K562 (cell line): Measurements from ENCODE around the gene TMEM129. TPM values are rescaled to one million over a fixed set of nuclear protein-coding genes. Genes with fewer than 3 reads are reported as not detected.
A peak's percentile ranks its signal among the peaks of the same experiment; 100 is the strongest.

Source experiments
- ATAC-seq: fragments of 200-7000 bp; cut with Tn5 transposase; 3 replicates; pipeline ENCODE4 v1.9.1; 2020; ENCODE audit warnings: moderate library complexity
- BruUV-seq: library from RNA; stranded (reverse); fragments of 400-500 nt; replicated peaks from 2 replicates; lab custom pipeline; 2021; lab: Mats Ljungman, UMichigan
- CTCF ChIA-PET: fragments of 300-600 bp; formaldehyde crosslinking; extraction: SDS; loops from one replicate; lab custom pipeline; 2021; ENCODE audit warnings: low intra/inter-chr PET ratio; lab: Yijun Ruan, JAX
- POLR2A ChIA-PET: fragments of 300-600, 350-650 bp; sonication (Branson Sonifier 250); formaldehyde crosslinking; extraction: SDS; loops from one replicate; lab custom pipeline; 2021; ENCODE audit warnings: antibody characterized with exemption, inconsistent platforms; lab: Yijun Ruan, JAX
- DNase-seq, 4 experiments: peaks; one replicate each; pipeline versions ENCODE4 v3.0.0 to v3.0.0-alpha.2; 2011 to 2018; ENCODE audit warnings: low spot score in 3 of 4, mixed read lengths in 3 of 4; ENCODE audit errors: extremely low read depth in 1 of 4
- FAIRE-seq: peaks from 2 replicates; lab custom pipeline; 2011; peaks lifted over from hg19 to GRCh38; lab: Jason Lieb, UNC
- H2AFZ ChIP-seq: 2 replicates; pipeline ENCODE4 v1.6.0; 2011; ENCODE audit warnings: low read depth, low read length, control low read depth, inconsistent platforms
- H3K27ac ChIP-seq: fragments of 200-600 bp; 3 replicates; pipeline ENCODE4 v1.8.0; 2011; ENCODE audit warnings: low read depth, mild to moderate bottlenecking, control low read depth, inconsistent platforms, low read length, moderate library complexity, mixed read lengths; ENCODE audit errors: extremely low read depth
- H3K27me3 ChIP-seq, 2 experiments: fragments of 300-600 bp in 1 of 2; 2 replicates in 1 of 2; 3 replicates in 1 of 2; pipeline versions ENCODE4 v1.6.0 to v1.8.0; 2011; ENCODE audit warnings: inconsistent platforms in 2 of 2, low read length in 2 of 2, mild to moderate bottlenecking in 1 of 2, mixed read lengths in 1 of 2, moderate library complexity in 1 of 2; ENCODE audit not compliant: control insufficient read depth in 2 of 2, insufficient read depth in 2 of 2
- H3K36me3 ChIP-seq: fragments of 300-600 bp; 3 replicates; pipeline ENCODE4 v1.8.0; 2011; ENCODE audit warnings: mild to moderate bottlenecking, low read length, inconsistent platforms; ENCODE audit not compliant: control insufficient read depth, insufficient read depth
- H3K4me1 ChIP-seq, 2 experiments: fragments of 200-600 bp in 1 of 2; replicated peaks in 1 of 2; 2 replicates in 1 of 2; 3 replicates in 1 of 2; pipeline versions ENCODE4 v1.5.1 to v1.8.0; 2011; ENCODE audit warnings: inconsistent platforms in 2 of 2, low read length in 2 of 2, mild to moderate bottlenecking in 1 of 2, mixed read lengths in 1 of 2, moderate library complexity in 1 of 2; ENCODE audit not compliant: control insufficient read depth in 2 of 2, insufficient read depth in 2 of 2
- H3K4me2 ChIP-seq: 2 replicates; pipeline ENCODE4 v1.6.1; 2011; ENCODE audit warnings: low read length, control low read depth, inconsistent platforms, mixed read lengths; ENCODE audit not compliant: insufficient read depth
- H3K4me3 ChIP-seq: fragments of 200-600 bp; sonication (generic), shearing (Covaris generic); 2 replicates; pipeline ENCODE4 v1.5.1; 2016; ENCODE audit warnings: control low read depth, inconsistent platforms
- H3K79me2 ChIP-seq: fragments of 200-600 bp; 3 replicates; pipeline ENCODE4 v1.8.0; 2011; ENCODE audit warnings: low read length, inconsistent platforms; ENCODE audit not compliant: control insufficient read depth, insufficient read depth
- H3K9ac ChIP-seq, 2 experiments: 2 replicates each; pipeline versions ENCODE4 v1.6.0 to v1.6.1; 2011; ENCODE audit warnings: low read depth in 2 of 2, low read length in 2 of 2, control low read depth in 1 of 2, inconsistent platforms in 1 of 2, mild to moderate bottlenecking in 1 of 2, mixed read lengths in 1 of 2; ENCODE audit not compliant: insufficient read depth in 1 of 2
- H3K9me1 ChIP-seq: one replicate; pipeline ENCODE4 v1.6.0; 2011; ENCODE audit warnings: inconsistent platforms, mild to moderate bottlenecking, low read length, moderate library complexity; ENCODE audit not compliant: control insufficient read depth, insufficient read depth
- H3K9me3 ChIP-seq: replicated peaks from 2 replicates; pipeline ENCODE4 v1.5.1; 2011; ENCODE audit warnings: low read depth, low read length, inconsistent platforms; ENCODE audit not compliant: control insufficient read depth, insufficient read depth
- H4K20me1 ChIP-seq: replicated peaks from 2 replicates; pipeline ENCODE4 v1.6.1; 2011; ENCODE audit warnings: low read length, inconsistent platforms, mixed read lengths; ENCODE audit not compliant: control insufficient read depth, insufficient read depth
- BHLHE40 ChIP-seq: IDR thresholded peaks from 2 replicates; pipeline ENCODE4 v1.6.1; 2011; ENCODE audit warnings: low read length, improper control_type of control experiment
- E2F6 ChIP-seq, 2 experiments: IDR thresholded peaks; 2 replicates each; pipeline ENCODE4 v1.6.1; 2011; ENCODE audit warnings: borderline replicate concordance in 1 of 2, control low read depth in 1 of 2, low read depth in 1 of 2, low read length in 1 of 2, mild to moderate bottlenecking in 1 of 2, mixed read lengths in 1 of 2, moderate library complexity in 1 of 2; ENCODE audit not compliant: insufficient read depth in 1 of 2, insufficient read length in 1 of 2, poor library complexity in 1 of 2, severe bottlenecking in 1 of 2; ENCODE audit errors: extremely low read depth in 1 of 2
- PCBP1 ChIP-seq: fragments of 200-400 bp; formaldehyde crosslinking; IDR thresholded peaks from 2 replicates; pipeline ENCODE4 v1.6.1; 2018; ENCODE audit warnings: mild to moderate bottlenecking, low read depth, low read length; ENCODE audit not compliant: poor library complexity, severe bottlenecking
- POLR2H ChIP-seq: IDR thresholded peaks from 2 replicates; pipeline ENCODE4 v1.6.1; 2016; ENCODE audit warnings: missing genetic modification characterization, low read depth, mild to moderate bottlenecking, control low read depth, missing compliant biosample characterization, moderate library complexity
- SMAD1 ChIP-seq: fragments of 150-350 bp; IDR thresholded peaks from 2 replicates; pipeline ENCODE4 v1.6.1; 2014; ENCODE audit warnings: low read length, low read depth; ENCODE audit not compliant: partially characterized antibody
- TAF15 ChIP-seq: fragments of 200-400 bp; formaldehyde crosslinking; IDR thresholded peaks from 2 replicates; pipeline ENCODE4 v1.6.1; 2017; ENCODE audit warnings: mild to moderate bottlenecking, low read depth, low read length, moderate library complexity
- ZC3H8 ChIP-seq: fragments of 450-650 bp; IDR thresholded peaks from 2 replicates; pipeline ENCODE4 v1.6.1; 2017
- ZNF197 ChIP-seq: fragments of 200-800 bp; sonication (Bioruptor generic); IDR thresholded peaks from 2 replicates; pipeline ENCODE4 v1.6.1; 2016; ENCODE audit warnings: low read depth, missing genetic modification characterization, missing compliant biosample characterization
- ZNF263 ChIP-seq: sonication (generic); formaldehyde crosslinking; IDR thresholded peaks from 2 replicates; pipeline ENCODE4 v1.8.0; 2022; ENCODE audit warnings: mild to moderate bottlenecking, missing genetic modification reagents, borderline replicate concordance
- WGBS: fragments of 100-300 bp; shearing (Covaris generic); methylation state at CpG from one replicate; pipeline ENCODE4 v1.1.6; 2016; ENCODE audit warnings: low coverage, mixed read lengths; ENCODE audit not compliant: insufficient coverage; ENCODE audit errors: missing lambda C conversion rate; 5-methylcytosine and 5-hydroxymethylcytosine counted together
- in situ Hi-C: fragments of 300-500 bp; cut with MboI; formaldehyde crosslinking; loops from 4 replicates; pipeline ENCODE4 v1.15.0; 2018; ENCODE audit warnings: inconsistent platforms, mixed read lengths
- intact Hi-C: fragments of 100-400 bp; cut with micrococcal nuclease; formaldehyde crosslinking; loops from 2 replicates; pipeline ENCODE4 v1.14.2; 2022
- polyA plus RNA-seq, 8 experiments: library from polyadenylated mRNA; depleted of rRNA in 4 of 8; stranded (reverse) in 5 of 8; unstranded in 3 of 8; fragments of >200 nt; fragmentation: Nextera tagmentation in 2 of 8; fragmentation: Illumina TruSeq in 1 of 8; extraction: Ambion mirVana in 2 of 8; extraction: Trizol in 1 of 8; gene quantifications; 2 replicates each; pipeline versions ENCODE4 v1.2.1 to v1.2.3, GENCODE V29; 2011 to 2014; ENCODE audit warnings: inconsistent platforms in 1 of 8, missing spikeins in 1 of 8
- total RNA-seq, 7 experiments: library from RNA; depleted of rRNA in 6 of 7; stranded (reverse); fragments of >200 nt in 6 of 7; fragmentation: Illumina TruSeq in 2 of 7; extraction: Trizol in 2 of 7; gene quantifications; 2 replicates each; pipeline versions ENCODE4 v1.2.1 to v1.2.3, GENCODE V29; 2011 to 2021; ENCODE audit warnings: low replicate concordance in 1 of 7
- TF ChIP-seq, protein P1 (sequence below), 3 experiments: fragments of 200-800 bp in 1 of 3; sonication (Bioruptor generic) in 1 of 3; sonication (generic) in 1 of 3; formaldehyde crosslinking in 1 of 3; IDR thresholded peaks; 2 replicates each; pipeline versions ENCODE4 v1.6.1 to v1.8.0; 2016 to 2022; ENCODE audit warnings: mild to moderate bottlenecking in 2 of 3, missing compliant biosample characterization in 2 of 3, missing genetic modification characterization in 2 of 3, missing genetic modification reagents in 1 of 3

The TMEM129 gene
- total and polyA plus RNA-seq, 9 of the 15 experiments (the other 6 are each of a cell fraction or from before 2014, with no cell fraction given) = 0.34 to 47.2 (median 18.8) TPM

GRCh38 chr4:1757836-1758235, 36.7 kb upstream of the TMEM129 start (continued):
- TF ChIP-seq E2F6 (IDR thresholded peaks at IDR 0.05; ENCODE audit: borderline replicate concordance in 1 of 2, extremely low read depth in 1 of 2, insufficient read depth in 1 of 2, insufficient read length in 1 of 2, low read depth in 1 of 2, low read length in 1 of 2, poor library complexity in 1 of 2, severe bottlenecking in 1 of 2) = peak in 1 of 2 experiments; percentile 27
- TF ChIP-seq, protein P1, sequence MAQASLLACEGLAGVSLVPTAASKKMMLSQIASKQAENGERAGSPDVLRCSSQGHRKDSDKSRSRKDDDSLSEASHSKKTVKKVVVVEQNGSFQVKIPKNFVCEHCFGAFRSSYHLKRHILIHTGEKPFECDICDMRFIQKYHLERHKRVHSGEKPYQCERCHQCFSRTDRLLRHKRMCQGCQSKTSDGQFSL (CRISPR knock-in tag; IDR thresholded peaks at IDR 0.05) = 0 out of 2 replicates have a peak, but pooled peaks have one; percentile 28
- TF ChIP-seq, protein P1 (tag; IDR thresholded peaks at IDR 0.05) = no peak
- 0 out of 2 replicates have a peak, but pooled peaks have one; percentile 28 for TF ChIP-seq BHLHE40
- no peak for TF ChIP-seq ZNF197 (CRISPR knock-in tag)

DNA sequence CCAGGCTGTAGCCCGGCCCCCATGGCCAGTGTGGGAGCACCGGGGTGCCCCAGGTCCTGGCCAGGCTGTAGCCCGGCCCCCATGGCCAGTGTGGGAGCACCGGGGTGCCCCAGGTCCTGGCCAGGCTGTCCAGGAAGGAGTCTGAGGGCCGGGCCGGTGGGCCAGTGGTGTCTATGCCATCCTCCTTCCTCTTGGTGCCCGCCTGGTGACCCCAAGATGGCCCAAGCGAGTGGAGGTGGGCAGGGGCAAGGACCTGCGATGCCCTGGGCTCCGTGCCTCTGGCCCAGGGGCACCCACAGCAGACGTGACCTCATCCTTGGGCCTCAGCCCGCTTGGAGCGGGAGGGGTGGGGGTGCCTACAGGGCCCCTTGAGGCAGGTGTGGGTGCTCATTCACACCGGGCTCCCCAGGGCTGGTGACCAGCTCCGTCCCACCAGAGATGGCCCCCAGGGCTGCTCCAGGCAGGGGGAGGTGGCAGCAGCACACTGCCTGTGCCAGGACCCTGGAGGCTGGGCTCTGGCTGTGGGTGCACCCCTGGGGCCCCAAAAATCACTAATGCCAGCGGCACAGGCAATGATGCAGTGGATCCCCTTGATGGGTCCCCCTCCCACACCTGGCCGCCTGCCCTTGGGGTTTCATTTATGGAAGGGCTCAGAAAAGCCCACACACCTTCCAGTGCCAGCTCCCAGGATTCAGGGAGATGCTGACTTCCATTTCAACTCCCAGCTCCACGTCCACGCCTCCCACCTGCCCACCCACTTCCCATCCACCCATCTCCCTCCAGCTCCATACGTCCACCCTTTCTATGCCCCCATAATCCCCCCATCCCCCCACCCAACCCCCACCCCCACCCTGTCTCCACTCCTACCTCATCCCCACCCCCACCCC, 36.0 kb upstream of the TMEM129 start:
- Histone ChIP-seq H3K9ac (peak overlapping the region in 1 of 2 experiments; percentile 58; a peak in 2 of 4 replicates), H3K9me1 (peaks cover 5% of the 10 kb centered on the region), H3K79me2 (no peaks in the 10 kb centered on the region), H3K9me3 (no peaks in the 10 kb centered on the region), H3K4me3 (no peak overlapping the region), H3K4me1 (peaks cover 22 to 97% of the 10 kb centered on the region in 2 experiments)
- in situ Hi-C loops = no loop called here
- DNase-seq (no peak), FAIRE-seq (no peak), ATAC-seq (no peak)
- intact Hi-C loops = no loop called here
- POLR2A ChIA-PET = interaction anchor here (1.0 to 1.2 kb wide), 2 partner anchors 9 to 202 kb away, joined by 3 read pairs; no protein-coding TSS in a partner anchor
- CTCF ChIA-PET = no interaction called here
- 31% methylated on average over 14 of the region's 20 CpGs for WGBS
- TF ChIP-seq ZC3H8 (no peak), SMAD1 (no peak), PCBP1 (peak; percentile 13), ZNF263 (peak; percentile 66; the same call in 1 of the 2 replicates), POLR2H (tag) (no peak), TAF15 (no peak)
- TF ChIP-seq, all 486 proteins: peak for 2
- Histone ChIP-seq H3K27me3 (no peaks in the 10 kb centered on the region), H4K20me1 (no peaks in the 10 kb centered on the region), H3K27ac (no peak overlapping the region), H3K36me3 (no peaks in the 10 kb centered on the region), H3K4me2 (no peak overlapping the region), H2AFZ (no peak overlapping the region)
- no TSS peak for BruUV-seq
